ENCODE data around the gene LILRB3.
"Not testable (repeated sequence)": the region's sequence is repeated elsewhere in the genome, so short reads cannot be mapped to it uniquely, and the experiment has no call there.

LILRB3 gene

DNA sequence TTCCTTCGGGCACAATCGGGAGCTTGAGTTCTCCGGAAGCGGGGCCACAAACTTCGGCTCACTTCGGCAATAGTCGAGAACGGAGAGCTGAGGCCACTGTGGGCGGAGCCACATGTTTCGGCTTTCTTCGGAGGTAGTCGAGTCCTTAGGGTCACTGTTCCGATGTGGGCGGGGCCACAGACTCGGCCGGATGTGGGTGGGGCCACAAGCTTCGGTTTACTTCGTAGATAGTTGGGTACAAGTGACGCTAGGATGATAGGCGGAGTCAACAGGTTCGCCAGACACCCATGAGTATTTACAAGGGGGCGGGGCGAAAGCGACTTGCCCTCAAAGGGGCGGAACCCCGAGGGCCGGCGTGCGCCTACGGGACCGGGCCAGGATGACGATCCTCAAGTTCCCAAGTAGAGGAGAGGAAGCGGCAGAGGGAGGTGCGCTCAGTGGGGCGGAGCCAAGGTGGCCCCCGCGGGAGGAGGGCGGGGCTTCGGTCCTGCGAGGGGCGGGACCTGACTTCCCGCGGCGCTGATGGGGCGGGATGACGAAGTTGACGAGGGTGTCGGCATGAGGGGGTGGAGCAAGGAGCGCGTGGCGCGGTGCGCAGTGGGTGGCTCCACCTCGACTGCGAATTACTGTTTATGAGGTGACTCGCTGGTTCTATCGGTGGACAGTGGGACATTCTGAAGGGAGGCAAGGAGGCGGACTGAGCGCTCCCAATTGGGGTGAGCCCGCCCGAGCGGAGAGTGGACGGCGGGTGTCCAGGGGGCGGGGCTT lies 32.9 kb downstream of the LILRB3 start:
- peak; percentile 100 for DNase-seq (ENCODE audit: low spot score)

GRCh38 chr19:54189145-54189734 lies 33.6 kb downstream of the LILRB3 start, which contains the start of gene MBOAT7:
Gene MBOAT7, minus strand, starts transcription at chr19:54189580. Its CDS starts 1,072 bp downstream, at chr19:54188508.
- DNase-seq (ENCODE audit: low spot score): no peak

DNA sequence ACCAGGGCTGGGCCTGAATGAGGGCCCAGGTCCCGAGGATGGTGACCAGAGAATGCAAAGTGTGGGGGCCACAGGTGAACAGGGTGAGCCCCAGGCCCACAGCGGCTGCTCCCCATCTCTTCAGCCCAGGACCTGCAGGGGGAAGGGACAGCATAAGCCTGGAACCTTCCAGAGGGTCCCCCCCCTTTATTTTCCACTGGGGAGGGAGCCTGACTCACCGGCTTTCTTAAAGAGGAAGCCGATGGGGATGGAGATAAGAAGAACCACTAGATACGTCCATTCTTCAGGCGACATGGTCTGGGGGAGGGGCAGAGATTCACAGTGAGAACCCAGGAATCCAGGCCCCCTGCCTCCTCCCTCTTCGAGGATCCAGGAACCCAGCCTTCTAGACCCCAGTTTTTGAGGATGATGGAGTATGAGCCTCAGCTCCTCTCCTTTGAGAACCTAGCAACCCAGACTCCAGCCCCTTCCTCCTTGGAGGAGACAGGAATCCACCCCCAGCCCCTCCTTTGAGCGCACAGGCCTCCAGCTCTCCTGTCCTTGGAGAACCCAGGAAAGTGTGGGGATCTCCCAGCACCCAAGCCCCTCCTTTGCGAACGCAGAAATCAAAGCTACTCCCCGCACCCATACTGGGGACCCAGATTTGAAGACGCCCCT lies 34.5 kb downstream of the LILRB3 start:
- DNase-seq (ENCODE audit: low spot score): peak; percentile 48

DNA sequence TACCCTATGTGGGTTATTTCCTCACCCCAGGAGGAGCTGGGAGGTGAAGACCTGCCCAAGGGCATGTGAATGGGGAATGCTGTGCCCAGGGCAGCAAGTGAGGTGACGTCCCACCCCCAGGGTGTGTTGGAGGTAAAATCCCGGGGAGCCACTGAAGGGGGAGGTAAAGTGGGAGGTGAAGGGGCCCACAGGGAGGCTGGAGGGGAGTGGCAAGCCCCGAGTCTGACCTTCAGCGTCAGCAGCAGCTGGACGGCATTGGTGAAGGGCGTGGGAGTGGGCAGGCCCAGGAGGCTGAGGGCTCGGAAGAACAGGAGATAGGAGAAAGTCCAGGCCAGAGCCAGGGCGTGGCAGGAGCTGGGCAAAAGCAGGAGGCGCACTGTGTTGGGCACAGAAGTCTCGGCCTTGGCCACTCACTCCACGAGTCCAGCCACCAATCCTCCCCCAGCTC lies 35.8 kb downstream of the LILRB3 start:
- DNase-seq (ENCODE audit: low spot score): no peak

GRCh38 chr19:54186351-54186750 lies 36.5 kb downstream of the LILRB3 start:
- no peak for DNase-seq (ENCODE audit: low spot score)

GRCh38 chr19:54183431-54183830 lies 39.4 kb downstream of the LILRB3 start:
- DNase-seq (ENCODE audit: low spot score): no peak

DNA sequence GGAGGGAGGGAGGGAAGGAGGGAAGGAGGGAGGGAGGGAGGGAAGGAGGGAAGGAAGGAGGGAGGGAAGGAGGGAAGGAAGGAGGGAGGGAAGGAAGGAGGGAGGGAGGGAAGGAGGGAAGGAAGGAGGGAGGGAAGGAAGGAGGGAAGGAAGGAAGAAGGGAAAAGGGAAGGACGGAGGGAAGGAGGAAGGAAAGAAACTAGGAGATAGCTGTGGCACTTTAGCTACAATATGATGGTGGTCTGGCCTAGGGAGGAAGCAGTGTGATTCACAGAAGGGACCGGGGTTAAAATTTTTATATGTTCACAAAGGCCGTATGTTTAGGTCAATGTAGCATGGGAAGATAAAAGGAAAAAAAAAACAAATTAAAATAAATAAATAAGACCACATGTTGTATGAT lies 40.9 kb downstream of the LILRB3 start:
- DNase-seq (ENCODE audit: low spot score): not testable (repeated sequence)

- no peak for DNase-seq (ENCODE audit: low spot score)
Measured at GRCh38 chr19:54180691-54181091, 42.1 kb downstream of the LILRB3 start.

- no peak for DNase-seq (ENCODE audit: low spot score)
Measured at GRCh38 chr19:54179921-54180461, 42.8 kb downstream of the LILRB3 start.

GRCh38 chr19:54179262-54179852 lies 43.5 kb downstream of the LILRB3 start:
- DNase-seq (ENCODE audit: low spot score): no peak

DNA sequence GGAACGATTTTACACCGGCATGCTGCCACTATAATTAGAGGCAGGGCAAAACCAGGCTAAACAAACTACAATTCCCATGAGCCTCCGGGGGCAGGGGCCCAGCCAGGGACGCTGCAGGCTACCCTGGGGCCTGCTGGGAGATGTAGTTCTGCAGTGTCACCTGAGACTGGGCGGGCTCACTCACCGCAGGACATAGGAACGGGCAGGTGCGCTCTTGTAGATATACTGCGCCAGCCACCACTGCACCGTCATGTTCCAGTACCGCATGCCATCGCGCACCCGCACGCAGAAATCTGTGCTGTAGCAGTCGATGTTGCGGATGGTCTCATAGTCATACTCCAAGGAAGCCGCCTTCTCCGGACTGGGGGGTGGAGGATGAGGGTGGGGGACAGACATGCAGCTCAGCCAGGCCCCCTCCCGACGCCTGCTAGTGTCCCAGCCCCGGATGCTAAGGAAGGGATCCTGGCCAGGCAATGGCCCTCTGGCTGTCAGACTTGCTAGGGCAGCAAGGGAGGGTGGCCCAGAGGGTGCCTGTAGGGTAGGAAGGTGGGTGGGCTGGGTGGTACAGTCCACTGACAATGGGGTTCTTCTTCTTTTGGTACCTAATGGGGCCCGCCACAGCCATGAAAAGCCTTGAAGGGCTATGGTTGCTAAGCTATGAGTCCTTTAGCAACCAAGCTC lies 44.1 kb downstream of the LILRB3 start:
- DNase-seq (ENCODE audit: low spot score): no peak

DNA sequence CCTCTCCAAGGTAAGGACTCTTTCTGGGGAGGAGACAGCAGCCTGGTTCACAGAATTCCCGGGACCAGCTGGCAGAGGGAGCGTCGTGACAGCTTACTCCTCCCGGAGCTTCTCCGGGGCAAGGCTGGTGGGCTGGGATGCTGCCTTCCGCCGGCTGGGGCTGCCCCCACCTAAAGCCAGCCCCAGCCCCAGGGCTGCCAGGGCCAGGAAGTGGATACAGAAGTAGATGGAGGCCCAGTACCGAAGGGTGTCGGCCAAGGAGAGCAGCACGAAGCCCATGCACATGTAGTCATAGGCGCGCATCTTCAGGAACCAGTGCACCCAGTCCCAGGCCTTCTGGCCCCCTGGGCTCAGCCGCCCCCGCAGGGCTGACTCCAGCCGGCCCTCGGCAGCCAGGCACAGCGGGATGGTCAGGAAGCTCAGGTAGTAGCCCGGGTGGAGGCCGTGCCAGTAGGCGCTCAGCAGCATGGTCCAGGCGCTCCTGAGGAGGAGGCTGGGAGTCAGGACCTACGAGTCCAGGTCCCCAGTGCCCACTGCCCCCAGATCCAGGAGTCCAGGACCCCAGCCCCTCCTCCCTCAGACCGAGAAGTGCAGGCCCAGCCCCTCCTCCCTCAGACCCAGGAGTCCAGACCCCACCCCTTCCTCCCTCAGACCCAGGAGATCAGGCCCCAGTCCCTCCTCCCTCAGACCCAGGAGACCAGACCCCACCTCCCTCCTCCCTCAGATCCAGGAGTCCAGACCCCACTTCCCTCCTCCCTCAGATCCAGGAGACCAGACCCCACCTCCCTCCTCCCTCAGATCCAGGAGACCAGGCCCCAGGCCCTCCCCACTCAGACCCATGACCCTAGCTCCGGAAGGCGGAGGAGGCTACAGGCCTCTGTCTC lies 48.6 kb downstream of the LILRB3 start:
- no peak for DNase-seq (ENCODE audit: low spot score)

- no peak for DNase-seq (ENCODE audit: low spot score)
Measured at GRCh38 chr19:54173359-54173699, 49.5 kb downstream of the LILRB3 start.

GRCh38 chr19:54172471-54173358 lies 50.1 kb downstream of the LILRB3 start, which contains the start of gene TMC4:
Gene TMC4, minus strand, starts transcription at chr19:54173160. Its CDS starts 43 bp downstream, at chr19:54173117.
- no peak for DNase-seq (ENCODE audit: low spot score)

DNA sequence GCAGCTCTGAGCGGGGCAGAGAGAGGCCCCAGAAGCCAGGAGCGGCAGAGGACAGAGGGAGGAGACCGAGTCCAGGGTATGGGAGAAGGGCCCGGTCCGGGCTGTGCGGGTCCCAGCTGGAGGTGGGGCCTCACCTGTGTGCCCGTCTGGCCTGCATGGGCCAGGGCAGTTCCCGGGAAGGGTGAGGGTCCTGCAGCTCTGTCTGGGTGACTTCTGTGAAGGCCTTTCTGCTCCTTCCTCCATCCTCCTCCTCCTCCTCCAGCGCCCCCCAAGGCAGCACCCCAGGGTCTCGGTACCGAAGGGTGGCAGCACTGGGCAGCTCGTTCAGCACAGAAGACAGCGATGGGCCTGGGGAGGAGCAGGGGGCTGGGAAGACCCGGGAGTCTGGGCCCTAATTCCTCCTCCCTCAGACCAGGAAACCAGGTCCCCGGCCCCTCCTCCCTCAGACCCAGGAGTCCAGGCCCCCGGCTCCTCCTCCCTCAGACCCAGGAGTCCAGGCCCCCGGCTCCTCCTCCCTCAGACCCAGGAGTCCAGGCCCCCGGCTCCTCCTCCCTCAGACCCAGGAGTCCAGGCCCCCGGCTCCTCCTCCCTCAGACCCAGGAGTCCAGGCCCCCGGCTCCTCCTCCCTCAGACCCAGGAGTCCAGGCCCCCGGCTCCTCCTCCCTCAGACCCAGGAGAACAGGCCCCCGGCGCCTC lies 50.9 kb downstream of the LILRB3 start:
- DNase-seq (ENCODE audit: low spot score): not testable (repeated sequence)

- no peak for DNase-seq (ENCODE audit: low spot score)
Measured at GRCh38 chr19:54169149-54169740, 53.6 kb downstream of the LILRB3 start.

- peak; percentile 79 for DNase-seq (ENCODE audit: low spot score)
Measured at GRCh38 chr19:54168174-54168917, 54.5 kb downstream of the LILRB3 start.

Data from kidney capillary endothelial cell (primary cell).